Liver (tissue), 9 donors: ENCODE measurements around the gene FUT7. TPM values are rescaled to one million over a fixed set of nuclear protein-coding genes. Genes with fewer than 3 reads are reported as not detected.

Source experiments
- DNase-seq: peaks from one replicate; pipeline ENCODE4 v3.0.0-alpha.2; 2017; ENCODE audit warnings: low spot score
- H3K27ac ChIP-seq, 2 donors: one replicate each; pipeline ENCODE4 v1.7.0; 2013; ENCODE audit warnings: inconsistent platforms in 2 of 2, low read length in 2 of 2, control low read depth in 1 of 2, low read depth in 1 of 2, mild to moderate bottlenecking in 1 of 2
- H3K27me3 ChIP-seq, 4 donors: one replicate each; pipeline versions ENCODE4 v1.6.1 to v1.7.0; 2013; ENCODE audit warnings: low read length in 3 of 4, inconsistent platforms in 1 of 4, mild to moderate bottlenecking in 1 of 4, moderate library complexity in 1 of 4; ENCODE audit not compliant: control insufficient read depth in 4 of 4, insufficient read depth in 4 of 4
- H3K36me3 ChIP-seq, 4 donors: one replicate each; pipeline versions ENCODE4 v1.6.1 to v1.7.0; 2013; ENCODE audit warnings: low read length in 3 of 4, mild to moderate bottlenecking in 3 of 4, low read depth in 1 of 4, moderate library complexity in 1 of 4; ENCODE audit not compliant: control insufficient read depth in 4 of 4, insufficient read depth in 3 of 4
- H3K4me1 ChIP-seq, 4 donors: one replicate each; pipeline versions ENCODE4 v1.6.1 to v1.7.0; 2013; ENCODE audit warnings: low read length in 3 of 4, mild to moderate bottlenecking in 3 of 4, moderate library complexity in 1 of 4; ENCODE audit not compliant: control insufficient read depth in 4 of 4, insufficient read depth in 4 of 4
- H3K4me3 ChIP-seq, 3 donors: one replicate each; pipeline versions ENCODE4 v1.6.1 to v1.7.0; 2013; ENCODE audit warnings: low read length in 3 of 3, control low read depth in 1 of 3, low read depth in 1 of 3, mild to moderate bottlenecking in 1 of 3
- H3K9ac ChIP-seq, 2 donors: one replicate each; pipeline ENCODE4 v1.7.0; 2013; ENCODE audit warnings: low read length in 2 of 2, mild to moderate bottlenecking in 2 of 2, moderate library complexity in 2 of 2, control low read depth in 1 of 2, low read depth in 1 of 2
- H3K9me3 ChIP-seq, 4 donors: one replicate each; pipeline versions ENCODE4 v1.6.1 to v1.7.0; 2013; ENCODE audit warnings: low read length in 3 of 4; ENCODE audit not compliant: control insufficient read depth in 4 of 4
- ATF3 ChIP-seq: IDR thresholded peaks from 2 replicates; pipeline ENCODE4 v1.6.1; 2016; ENCODE audit warnings: antibody characterized with exemption
- CTCF ChIP-seq: fragments of 150-350 bp; IDR thresholded peaks from 2 replicates; pipeline ENCODE4 v1.5.1; 2017; ENCODE audit warnings: improper control_type of control experiment, low read depth, low read length; ENCODE audit not compliant: missing input control
- FOXA1 ChIP-seq: IDR thresholded peaks from 2 replicates; pipeline ENCODE4 v1.6.1; 2016; ENCODE audit warnings: antibody characterized with exemption
- FOXA2 ChIP-seq: IDR thresholded peaks from 2 replicates; pipeline ENCODE4 v1.6.1; 2016; ENCODE audit warnings: antibody characterized with exemption
- GABPA ChIP-seq, 2 donors: IDR thresholded peaks in 1 of 2; conservative IDR thresholded peaks in 1 of 2; 2 replicates each; pipeline ENCODE4 v1.6.1; 2016; ENCODE audit warnings: antibody characterized with exemption in 2 of 2, mild to moderate bottlenecking in 1 of 2, moderate library complexity in 1 of 2
- HNF4A ChIP-seq, 2 donors: conservative IDR thresholded peaks; 2 replicates each; pipeline ENCODE4 v1.6.1; 2016; ENCODE audit warnings: antibody characterized with exemption in 2 of 2, mild to moderate bottlenecking in 2 of 2
- HNF4G ChIP-seq: IDR thresholded peaks from 2 replicates; pipeline ENCODE4 v1.6.1; 2016; ENCODE audit warnings: antibody characterized with exemption
- MAX ChIP-seq: IDR thresholded peaks from 2 replicates; pipeline ENCODE4 v1.6.1; 2016; ENCODE audit warnings: antibody characterized with exemption
- RAD21 ChIP-seq, 2 donors: IDR thresholded peaks; 2 replicates each; pipeline ENCODE4 v1.6.1; 2016; ENCODE audit warnings: antibody characterized with exemption in 2 of 2, mild to moderate bottlenecking in 2 of 2
- REST ChIP-seq: IDR thresholded peaks from 2 replicates; pipeline ENCODE4 v1.6.1; 2016; ENCODE audit warnings: antibody characterized with exemption, mild to moderate bottlenecking
- RXRA ChIP-seq, 2 donors: IDR thresholded peaks; 2 replicates each; pipeline ENCODE4 v1.6.1; 2017 to 2018; ENCODE audit warnings: antibody characterized with exemption in 2 of 2, mild to moderate bottlenecking in 1 of 2
- SP1 ChIP-seq: IDR thresholded peaks from 2 replicates; pipeline ENCODE4 v1.6.1; 2018; ENCODE audit warnings: antibody characterized with exemption, mild to moderate bottlenecking
- TAF1 ChIP-seq: conservative IDR thresholded peaks from 2 replicates; pipeline ENCODE4 v1.6.1; 2016; ENCODE audit warnings: antibody characterized with exemption, mild to moderate bottlenecking
- YY1 ChIP-seq: IDR thresholded peaks from 2 replicates; pipeline ENCODE4 v1.6.1; 2016; ENCODE audit warnings: antibody characterized with exemption, mild to moderate bottlenecking
- ZBTB33 ChIP-seq: IDR thresholded peaks from 2 replicates; pipeline ENCODE4 v1.6.1; 2016; ENCODE audit warnings: antibody characterized with exemption
- WGBS: extraction: QIAGEN DNeasy Blood & Tissue Kit; methylation state at CpG from one replicate; pipeline ENCODE4 v1.1.7; 2013; 5-methylcytosine and 5-hydroxymethylcytosine counted together
- polyA plus RNA-seq, 2 donors: library from polyadenylated mRNA; stranded (reverse) in 1 of 2; unstranded in 1 of 2; fragments of 200-250 nt in 1 of 2; fragments of >200 nt in 1 of 2; fragmentation: Nextera tagmentation in 1 of 2; extraction: Ambion mirVana in 1 of 2; gene quantifications; one replicate each; pipeline versions ENCODE4 v1.2.1 to v1.2.3, GENCODE V29; 2013 to 2015
- total RNA-seq, 2 donors: library from RNA; depleted of rRNA; stranded (reverse); fragments of >200 nt; gene quantifications; one replicate each; pipeline ENCODE4 v1.2.3, GENCODE V29; 2014
- donor health status: healthy.
- donor health status: healthy.
- donor health status: healthy.
- donor health status: healthy.
- donor health status: healthy.

FUT7 gene
- total and polyA plus RNA-seq, 4 donors: 0.14 to 0.67 (median 0.37) TPM; not detected in 1

- H3K9me3 ChIP-seq: no peaks in the 10 kb centered on the region
- 59% methylated on average over 13 of the region's 13 CpGs for WGBS
- peaks cover 0 to 6% (median 3%) of the 10 kb centered on the region in 4 donors for H3K27me3 ChIP-seq
- DNase-seq: no peak
- peaks cover 0 to 15% (median 12%) of the 10 kb centered on the region in 4 donors for H3K4me1 ChIP-seq
- H3K27ac ChIP-seq: no peak overlapping the region
- H3K36me3 ChIP-seq: peaks cover 0 to 2% (median 0%) of the 10 kb centered on the region in 4 donors
- no peak overlapping the region for H3K4me3 ChIP-seq
- TF ChIP-seq HNF4A (conservative IDR thresholded peaks at IDR 0.05): no peak
- TF ChIP-seq HNF4G: no peak
- TF ChIP-seq FOXA2: no peak
- TF ChIP-seq MAX: no peak
- TF ChIP-seq TAF1: no peak
- TF ChIP-seq RXRA (IDR thresholded peaks at IDR 0.05): no peak
- no peak for TF ChIP-seq RAD21 (IDR thresholded peaks at IDR 0.05)
- no peak for TF ChIP-seq YY1
- no peak for TF ChIP-seq GABPA (IDR thresholded peaks at IDR 0.05 in 1 of 2, conservative IDR thresholded peaks at IDR 0.05 in 1 of 2)
- no peak for TF ChIP-seq CTCF
- TF ChIP-seq ATF3: no peak
- no peak for TF ChIP-seq SP1
- no peak for TF ChIP-seq FOXA1
- TF ChIP-seq REST: no peak
- TF ChIP-seq ZBTB33: no peak
- no peak overlapping the region for H3K9ac ChIP-seq
Observed at GRCh38 chr9:137079401-137079787, 47.5 kb upstream of the FUT7 start.
